Neural cell (in vitro differentiated cells): ENCODE measurements around the gene HSD17B8.

ENCODE experiments used
- POLR2AphosphoS5 ChIP-seq: IDR thresholded peaks from 2 replicates; pipeline ENCODE4 v1.6.1; 2012
- RAD21 ChIP-seq: fragments of 450-650 bp; conservative IDR thresholded peaks from 2 replicates; pipeline ENCODE4 v1.6.1; 2014; ENCODE audit warnings: antibody characterized with exemption, mild to moderate bottlenecking, moderate library complexity
- TAF1 ChIP-seq: IDR thresholded peaks from 2 replicates; pipeline ENCODE4 v1.6.1; 2012; ENCODE audit warnings: low read depth
- TF ChIP-seq, protein P1 (sequence below): fragments of 450-650 bp; IDR thresholded peaks from 2 replicates; pipeline ENCODE4 v1.5.1; 2014; ENCODE audit warnings: antibody characterized with exemption, mild to moderate bottlenecking, moderate library complexity; ENCODE audit not compliant: poor library complexity, severe bottlenecking

DNA sequence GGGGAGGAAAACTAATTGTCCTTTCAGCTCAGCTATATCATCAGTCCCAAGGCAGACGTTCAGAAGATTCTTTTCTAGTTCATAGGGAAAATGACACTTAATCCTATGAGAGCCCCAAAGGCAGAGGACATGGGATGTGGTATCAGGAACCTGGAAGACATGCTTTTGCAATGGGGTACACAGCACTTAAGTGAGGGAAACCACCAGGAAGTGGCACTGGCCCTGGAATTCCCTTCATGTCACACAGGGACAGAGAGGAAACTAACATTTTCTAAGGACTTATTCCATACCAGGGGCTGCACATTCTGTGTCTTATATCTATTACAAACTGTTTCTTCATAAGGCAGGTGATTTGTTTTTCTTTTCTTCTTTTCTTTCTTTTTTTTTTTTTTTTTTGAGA, 39.0 kb downstream of the HSD17B8 start:
- TF ChIP-seq TAF1 (no peak), POLR2AphosphoS5 (no peak), RAD21 (no peak)
- TF ChIP-seq, protein P1, sequence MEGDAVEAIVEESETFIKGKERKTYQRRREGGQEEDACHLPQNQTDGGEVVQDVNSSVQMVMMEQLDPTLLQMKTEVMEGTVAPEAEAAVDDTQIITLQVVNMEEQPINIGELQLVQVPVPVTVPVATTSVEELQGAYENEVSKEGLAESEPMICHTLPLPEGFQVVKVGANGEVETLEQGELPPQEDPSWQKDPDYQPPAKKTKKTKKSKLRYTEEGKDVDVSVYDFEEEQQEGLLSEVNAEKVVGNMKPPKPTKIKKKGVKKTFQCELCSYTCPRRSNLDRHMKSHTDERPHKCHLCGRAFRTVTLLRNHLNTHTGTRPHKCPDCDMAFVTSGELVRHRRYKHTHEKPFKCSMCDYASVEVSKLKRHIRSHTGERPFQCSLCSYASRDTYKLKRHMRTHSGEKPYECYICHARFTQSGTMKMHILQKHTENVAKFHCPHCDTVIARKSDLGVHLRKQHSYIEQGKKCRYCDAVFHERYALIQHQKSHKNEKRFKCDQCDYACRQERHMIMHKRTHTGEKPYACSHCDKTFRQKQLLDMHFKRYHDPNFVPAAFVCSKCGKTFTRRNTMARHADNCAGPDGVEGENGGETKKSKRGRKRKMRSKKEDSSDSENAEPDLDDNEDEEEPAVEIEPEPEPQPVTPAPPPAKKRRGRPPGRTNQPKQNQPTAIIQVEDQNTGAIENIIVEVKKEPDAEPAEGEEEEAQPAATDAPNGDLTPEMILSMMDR, result no peak
